Right ventricle myocardium inferior (tissue), 1 donor: ENCODE data around the gene NRXN3. TPM values are rescaled to one million over a fixed set of nuclear protein-coding genes. Genes with fewer than 3 reads are reported as not detected.

Experiments used
- ATAC-seq: fragments of 200-7000 bp; cut with Tn5 transposase; one replicate; pipeline ENCODE4 v1.9.1; 2020; ENCODE audit warnings: mild to moderate bottlenecking, moderate library complexity
- DNase-seq: peaks from one replicate; pipeline ENCODE4 v3.0.0; 2021; ENCODE audit errors: missing footprints
- intact Hi-C: fragments of 100-400 bp; cut with DNase I; formaldehyde crosslinking; loops from one replicate; pipeline ENCODE4 v1.11.0; 2022
- total RNA-seq: library from RNA; stranded (reverse); fragmentation: NEBNext Ultra II Directional; extraction: Animal tissue kit (Norgen Biotek cat#: 25700); gene quantifications from one replicate; pipeline ENCODE4 v1.2.1, GENCODE V29; 2021
- donor health status: DM: no; HTN: yes; CAD: no; lungs with severe emphysema.

Gene NRXN3
- total RNA-seq, 1 donor from 2014 or later = 1.4 TPM

GRCh38 chr14:79279645-79280597 lies 1109.7 kb downstream of the NRXN3 start:
- intact Hi-C loops = no loop called here
- DNase-seq (peak; percentile 69), ATAC-seq (no peak)

DNA sequence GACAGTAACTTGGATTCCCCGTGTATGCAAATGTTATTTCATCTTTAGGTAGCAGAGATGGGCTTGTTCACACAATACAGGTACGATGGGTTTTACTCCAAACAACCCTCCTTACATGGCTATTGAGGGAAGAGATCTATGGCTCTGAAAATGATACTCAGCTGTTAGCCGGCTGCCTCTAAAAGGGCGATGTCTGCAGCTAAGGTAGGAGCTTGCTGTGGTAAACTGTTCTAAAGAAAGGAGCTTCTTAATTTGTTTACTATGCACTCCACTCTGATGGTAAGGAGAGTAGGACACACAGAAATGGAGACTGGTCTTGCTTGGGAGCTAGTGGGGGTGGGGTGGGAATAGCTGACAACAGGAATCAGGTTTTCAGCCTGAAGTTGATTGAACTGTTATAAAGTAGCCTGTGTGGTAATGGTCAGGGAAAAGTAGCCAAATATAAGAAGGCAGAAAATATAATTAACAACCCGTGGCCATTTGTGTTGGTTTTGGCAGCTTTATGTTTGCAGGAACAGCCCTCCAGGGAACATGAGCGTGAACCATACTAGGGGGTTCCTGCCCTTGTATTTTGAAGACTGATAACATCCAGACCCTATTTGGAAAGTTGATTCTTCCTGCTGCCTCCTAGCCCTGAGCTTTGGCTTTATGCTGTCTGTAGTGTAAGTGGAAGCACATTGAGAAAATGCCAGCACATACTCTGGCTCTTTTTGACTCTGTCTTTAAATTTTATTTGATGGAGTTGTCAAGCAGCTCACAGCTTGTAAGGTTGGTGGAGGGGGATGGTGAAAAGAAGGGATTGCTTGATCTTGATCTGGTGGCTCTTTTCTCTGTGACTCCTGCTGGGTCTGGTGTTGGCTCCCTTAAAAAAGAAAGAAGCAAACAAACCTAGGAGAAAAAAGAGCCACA lies 1111.3 kb downstream of the NRXN3 start:
- DNase-seq (no peak), ATAC-seq (no peak)
- intact Hi-C loops = no loop called here

- no peak for ATAC-seq
These were observed 1114.4 kb downstream of the NRXN3 start for GRCh38 chr14:79284621-79285020.

GRCh38 chr14:79285263-79285662 lies 1115.1 kb downstream of the NRXN3 start:
- no peak for ATAC-seq
- no peak for DNase-seq
- intact Hi-C loops = no loop called here

More at GRCh38 chr14:79284621-79285020, 1114.4 kb downstream of the NRXN3 start:
- DNase-seq = no peak
- intact Hi-C loops = no loop called here

DNA sequence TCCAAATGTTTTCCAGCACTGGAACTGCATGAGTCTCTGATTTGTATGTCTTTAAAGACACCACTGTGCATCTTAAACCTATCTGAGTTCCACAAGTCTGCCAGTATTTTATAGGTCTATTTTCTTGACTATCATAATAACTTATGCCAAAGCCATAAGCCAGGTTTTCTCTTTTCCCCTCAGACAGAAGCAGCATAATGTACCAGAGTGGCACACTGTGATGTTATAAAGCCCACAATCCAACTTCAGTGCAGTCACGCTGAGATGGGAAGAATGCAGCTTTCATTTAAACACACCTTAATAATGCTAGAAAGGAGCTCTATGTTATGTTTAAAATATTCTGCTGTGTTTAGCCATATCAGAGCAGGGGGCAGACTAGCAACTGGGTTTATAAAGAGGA lies 1117.8 kb downstream of the NRXN3 start:
- intact Hi-C loops = no loop called here
- ATAC-seq (no peak), DNase-seq (no peak)

DNA sequence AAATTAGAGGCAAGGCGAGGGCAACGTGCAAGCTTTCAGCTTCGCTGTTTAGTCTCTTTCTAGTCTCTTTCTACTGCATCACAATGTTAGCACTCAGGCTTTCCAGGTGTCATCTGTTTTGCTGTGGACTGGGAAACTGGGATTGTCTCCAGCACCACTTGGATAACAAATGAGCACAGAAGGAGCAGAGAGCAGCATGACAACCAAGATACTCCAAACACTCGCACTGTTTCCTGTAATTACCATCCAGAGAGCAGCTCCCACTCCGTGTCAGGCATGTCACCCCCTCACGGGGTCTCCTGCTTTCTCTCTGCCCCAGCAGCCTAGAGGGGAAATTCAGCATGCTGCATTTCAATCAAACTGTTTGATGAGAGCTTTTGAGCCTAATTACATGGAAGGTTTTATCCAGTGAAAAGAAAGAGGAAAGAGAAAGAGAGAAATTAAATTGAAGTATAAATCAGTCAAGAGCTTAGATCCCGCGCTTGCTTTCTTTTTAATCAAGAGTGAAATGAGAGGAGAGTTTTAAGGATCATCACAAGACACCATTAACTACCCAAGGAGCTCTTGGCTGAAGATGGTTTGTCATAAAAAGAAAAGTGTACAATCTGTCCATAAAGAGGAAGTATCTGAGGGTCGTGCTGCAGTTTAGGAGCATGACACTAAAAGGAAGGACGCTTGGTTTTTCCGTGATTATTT lies 1123.5 kb downstream of the NRXN3 start:
- DNase-seq = no peak
- intact Hi-C loops = no loop called here
- ATAC-seq = no peak

DNA sequence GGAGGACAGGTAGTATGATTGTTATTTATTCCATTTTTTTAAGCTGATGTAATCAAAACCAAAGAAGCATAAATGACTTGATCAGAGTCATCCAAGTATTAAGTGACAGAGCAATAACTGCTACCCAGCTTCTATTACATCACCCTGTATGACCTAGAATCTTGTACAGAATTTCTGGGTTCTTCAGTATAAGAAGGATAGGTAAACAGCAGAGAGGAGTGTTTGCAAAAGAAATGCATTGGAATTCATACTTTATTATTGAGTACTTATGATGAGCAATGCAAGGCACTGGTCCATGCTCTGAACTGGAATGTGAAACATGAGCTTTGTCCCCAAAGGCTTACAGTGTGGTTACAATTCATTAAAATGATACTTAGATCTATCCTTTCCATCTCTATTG lies 1124.3 kb downstream of the NRXN3 start:
- no peak for ATAC-seq
- intact Hi-C loops = no loop called here
- DNase-seq = no peak

GRCh38 chr14:79295385-79295784 lies 1125.2 kb downstream of the NRXN3 start:
- ATAC-seq (no peak), DNase-seq (no peak)
- intact Hi-C loops = no loop called here

DNA sequence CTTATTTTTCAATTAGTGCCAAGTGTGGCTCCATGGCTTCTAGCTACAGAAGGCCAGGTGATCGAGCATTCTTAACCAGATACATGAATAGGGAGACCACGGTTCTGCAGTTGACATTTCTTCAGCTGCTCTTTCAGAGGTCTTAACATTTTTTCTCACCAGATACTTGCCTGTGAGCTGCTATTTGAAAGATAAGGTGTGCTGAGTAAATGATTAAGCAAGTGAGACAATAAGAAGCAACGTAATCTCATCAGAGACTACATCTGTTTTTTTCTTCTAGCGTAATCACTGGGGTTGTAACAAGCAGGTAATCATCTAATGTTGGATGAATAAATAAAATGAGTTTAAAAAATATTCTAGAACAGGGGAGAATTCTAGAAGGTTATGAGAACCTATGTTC lies 1128.2 kb downstream of the NRXN3 start:
- DNase-seq = no peak
- no peak for ATAC-seq
- intact Hi-C loops = no loop called here

DNA sequence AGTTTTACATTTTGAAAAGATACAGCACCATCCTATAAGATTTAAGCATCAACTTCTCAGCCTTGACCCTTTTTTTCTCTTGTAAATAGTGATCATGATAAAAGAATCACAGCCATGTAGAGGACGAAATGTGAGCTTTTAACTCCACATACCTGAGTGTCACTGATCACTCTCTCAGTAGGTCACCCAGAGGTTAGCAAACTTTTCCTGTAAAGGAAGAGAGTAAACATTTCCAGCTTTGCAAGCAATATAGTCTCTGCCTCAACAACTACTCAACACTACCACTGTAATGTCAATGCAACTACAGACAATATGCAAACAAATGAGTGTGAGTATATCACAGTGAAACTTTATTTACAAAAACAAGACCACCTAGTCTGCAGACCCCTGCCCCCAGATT lies 1129.0 kb downstream of the NRXN3 start:
- intact Hi-C loops = no loop called here

GRCh38 chr14:79304279-79304678 lies 1134.1 kb downstream of the NRXN3 start:
- ATAC-seq = no peak
- intact Hi-C loops = no loop called here

More for the DNA sequence above, 1129.0 kb downstream of the NRXN3 start:
- DNase-seq (no peak), ATAC-seq (no peak)

GRCh38 chr14:79306546-79306945 lies 1136.4 kb downstream of the NRXN3 start:
- no peak for DNase-seq
- intact Hi-C loops = no loop called here
- no peak for ATAC-seq

More at GRCh38 chr14:79304279-79304678, 1134.1 kb downstream of the NRXN3 start:
- DNase-seq = no peak

GRCh38 chr14:79318371-79318770 lies 1148.2 kb downstream of the NRXN3 start:
- no peak for ATAC-seq
- DNase-seq = no peak
- intact Hi-C loops = no loop called here

DNA sequence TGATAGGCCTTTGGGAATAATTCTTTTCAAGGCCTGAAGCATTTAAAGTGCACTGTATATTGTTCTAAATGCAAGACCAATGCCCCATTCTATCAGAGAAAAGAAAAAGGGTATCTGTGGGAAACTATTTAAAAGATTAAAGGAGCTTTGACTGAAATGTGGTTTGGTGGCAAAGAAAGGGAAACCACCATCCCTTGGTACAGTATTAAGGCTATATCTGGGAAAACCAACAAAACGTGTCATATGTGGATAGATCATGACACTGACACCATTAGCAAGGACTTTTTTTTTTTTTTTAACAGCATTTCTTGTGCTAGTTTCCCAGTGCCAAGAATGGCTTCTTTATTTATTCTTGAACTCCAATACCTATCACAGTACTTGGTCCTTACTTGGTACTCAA lies 1150.4 kb downstream of the NRXN3 start:
- intact Hi-C loops = no loop called here
- DNase-seq = no peak
- ATAC-seq = no peak

GRCh38 chr14:79321070-79321469 lies 1150.9 kb downstream of the NRXN3 start:
- intact Hi-C loops = no loop called here
- no peak for ATAC-seq
- DNase-seq = no peak

DNA sequence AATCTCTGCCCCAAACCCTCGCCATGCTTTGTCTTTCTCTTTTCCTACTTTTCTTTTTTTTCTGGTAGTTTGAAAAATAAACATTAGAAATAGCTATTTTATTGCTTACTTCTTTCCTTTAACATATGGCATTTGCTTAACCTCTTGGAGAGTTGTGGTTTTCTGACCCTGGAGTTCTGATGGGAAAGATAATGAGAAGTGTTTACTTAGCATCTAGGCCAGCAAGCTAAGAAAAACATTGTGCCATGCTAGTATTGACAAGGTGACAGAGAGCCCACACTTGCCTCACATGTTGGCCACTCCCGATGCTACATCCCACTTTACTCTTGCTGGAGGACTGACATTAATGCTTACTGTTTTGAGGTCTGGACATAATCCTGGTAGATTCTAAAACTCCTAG lies 1154.9 kb downstream of the NRXN3 start:
- ATAC-seq (no peak), DNase-seq (no peak)
- intact Hi-C loops = no loop called here

- intact Hi-C loops = no loop called here
- DNase-seq (no peak), ATAC-seq (no peak)
These were observed 1155.4 kb downstream of the NRXN3 start for GRCh38 chr14:79325557-79325956.

GRCh38 chr14:79328863-79329262 lies 1158.7 kb downstream of the NRXN3 start:
- DNase-seq = no peak
- no peak for ATAC-seq
- intact Hi-C loops = no loop called here

GRCh38 chr14:79331830-79332229 lies 1161.7 kb downstream of the NRXN3 start:
- ATAC-seq = no peak
- no peak for DNase-seq
- intact Hi-C loops = no loop called here
